ENCODE measurements around the gene BCAS3.

The BCAS3 gene

GRCh38 chr17:61307905-61308886 lies 630.5 kb downstream of the BCAS3 start:
- DNase-seq = no peak

- no peak for DNase-seq
These were observed 632.0 kb downstream of the BCAS3 start for GRCh38 chr17:61309362-61310256.

- DNase-seq = no peak
These were observed 632.9 kb downstream of the BCAS3 start for GRCh38 chr17:61310590-61310989.

GRCh38 chr17:61312406-61313295 lies 635.0 kb downstream of the BCAS3 start:
- DNase-seq = no peak

GRCh38 chr17:61313461-61314326 lies 636.0 kb downstream of the BCAS3 start:
- DNase-seq = no peak

GRCh38 chr17:61314368-61315078 lies 636.9 kb downstream of the BCAS3 start:
- no peak for DNase-seq

- no peak for DNase-seq
These were observed 639.0 kb downstream of the BCAS3 start for GRCh38 chr17:61316633-61317032.

- no peak for DNase-seq
These were observed 640.1 kb downstream of the BCAS3 start for GRCh38 chr17:61317779-61318178.

GRCh38 chr17:61318684-61319098 lies 641.0 kb downstream of the BCAS3 start:
- DNase-seq = no peak

- no peak for DNase-seq
These were observed 643.7 kb downstream of the BCAS3 start for GRCh38 chr17:61321344-61321743.

- DNase-seq = no peak
These were observed 644.8 kb downstream of the BCAS3 start for GRCh38 chr17:61322325-61323002.

- DNase-seq = no peak
These were observed 645.6 kb downstream of the BCAS3 start for GRCh38 chr17:61323003-61323908.

- no peak for DNase-seq
These were observed 646.5 kb downstream of the BCAS3 start for GRCh38 chr17:61323909-61324868.

GRCh38 chr17:61324950-61325349 lies 647.3 kb downstream of the BCAS3 start:
- DNase-seq = no peak

GRCh38 chr17:61325382-61326073 lies 647.9 kb downstream of the BCAS3 start:
- DNase-seq = no peak

- DNase-seq = no peak
These were observed 648.7 kb downstream of the BCAS3 start for GRCh38 chr17:61326330-61326729.

GRCh38 chr17:61328351-61328750 lies 650.7 kb downstream of the BCAS3 start:
- no peak for DNase-seq
